ENCODE measurements around the gene CIC.

GRCh38 chr19:42219812-42220750, 49.0 kb upstream of the CIC start, which contains the start of gene ZNF526:
- TF ChIP-seq CTCF (IDR thresholded peaks at IDR 0.05 in 4 of 5, conservative IDR thresholded peaks at IDR 0.05 in 1 of 5), result no peak
- TF ChIP-seq POLR2A (IDR thresholded peaks at IDR 0.05), result peak; percentile 68 to 79
